GM10266 (cell line): ENCODE measurements around the gene RFX2.

Experiments
- DNase-seq: peaks from one replicate; pipeline ENCODE4 v3.0.0; 2012; ENCODE audit errors: extremely low spot score
- TF ChIP-seq, protein P1 (sequence below): IDR thresholded peaks from 2 replicates; pipeline ENCODE4 v1.5.1; 2012; ENCODE audit warnings: mild to moderate bottlenecking, low read depth; ENCODE audit not compliant: control insufficient read depth, insufficient read depth; ENCODE audit errors: missing control alignments

Gene RFX2

DNA sequence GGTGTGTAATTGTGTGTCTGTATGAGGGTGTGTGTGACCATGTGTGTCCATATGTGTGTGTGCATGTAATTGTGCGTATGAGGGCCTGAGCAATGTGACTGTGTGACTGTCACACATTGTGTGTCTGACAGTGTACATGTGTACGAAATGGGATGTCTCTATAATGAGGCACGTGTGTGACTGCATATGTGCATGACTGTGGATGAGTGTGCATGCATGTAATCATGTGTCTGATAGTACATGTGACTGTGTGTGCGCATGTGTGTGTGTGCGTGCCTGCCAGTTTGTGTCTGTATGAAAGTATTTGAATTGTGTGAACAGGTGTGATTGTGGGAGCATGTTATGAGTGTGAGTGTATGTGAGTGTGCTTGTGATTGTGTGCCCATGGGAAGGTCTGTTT is 22.9 kb upstream of the RFX2 start:
- TF ChIP-seq, protein P1, sequence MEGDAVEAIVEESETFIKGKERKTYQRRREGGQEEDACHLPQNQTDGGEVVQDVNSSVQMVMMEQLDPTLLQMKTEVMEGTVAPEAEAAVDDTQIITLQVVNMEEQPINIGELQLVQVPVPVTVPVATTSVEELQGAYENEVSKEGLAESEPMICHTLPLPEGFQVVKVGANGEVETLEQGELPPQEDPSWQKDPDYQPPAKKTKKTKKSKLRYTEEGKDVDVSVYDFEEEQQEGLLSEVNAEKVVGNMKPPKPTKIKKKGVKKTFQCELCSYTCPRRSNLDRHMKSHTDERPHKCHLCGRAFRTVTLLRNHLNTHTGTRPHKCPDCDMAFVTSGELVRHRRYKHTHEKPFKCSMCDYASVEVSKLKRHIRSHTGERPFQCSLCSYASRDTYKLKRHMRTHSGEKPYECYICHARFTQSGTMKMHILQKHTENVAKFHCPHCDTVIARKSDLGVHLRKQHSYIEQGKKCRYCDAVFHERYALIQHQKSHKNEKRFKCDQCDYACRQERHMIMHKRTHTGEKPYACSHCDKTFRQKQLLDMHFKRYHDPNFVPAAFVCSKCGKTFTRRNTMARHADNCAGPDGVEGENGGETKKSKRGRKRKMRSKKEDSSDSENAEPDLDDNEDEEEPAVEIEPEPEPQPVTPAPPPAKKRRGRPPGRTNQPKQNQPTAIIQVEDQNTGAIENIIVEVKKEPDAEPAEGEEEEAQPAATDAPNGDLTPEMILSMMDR: no peak
- no peak for DNase-seq

DNA sequence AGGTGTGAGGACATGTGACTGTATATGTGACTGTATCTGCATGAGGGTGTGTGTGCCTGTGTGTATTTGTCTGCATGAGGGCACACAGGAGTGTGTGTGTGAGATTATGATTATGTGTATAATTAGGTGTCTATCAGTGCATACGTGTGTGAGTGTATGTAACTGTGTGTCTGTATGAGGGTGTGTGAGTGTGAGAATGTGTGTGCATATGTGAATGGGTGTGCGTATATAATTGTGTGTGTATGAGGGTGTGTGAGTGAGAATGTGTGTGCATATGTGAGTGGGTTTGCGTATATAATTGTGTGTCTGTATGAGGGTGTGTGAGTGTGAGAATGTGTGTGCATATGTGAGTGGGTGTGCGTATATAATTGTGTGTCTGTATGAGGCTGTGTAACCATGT is 22.2 kb upstream of the RFX2 start:
- DNase-seq: no peak
- TF ChIP-seq, protein P1: no peak

DNA sequence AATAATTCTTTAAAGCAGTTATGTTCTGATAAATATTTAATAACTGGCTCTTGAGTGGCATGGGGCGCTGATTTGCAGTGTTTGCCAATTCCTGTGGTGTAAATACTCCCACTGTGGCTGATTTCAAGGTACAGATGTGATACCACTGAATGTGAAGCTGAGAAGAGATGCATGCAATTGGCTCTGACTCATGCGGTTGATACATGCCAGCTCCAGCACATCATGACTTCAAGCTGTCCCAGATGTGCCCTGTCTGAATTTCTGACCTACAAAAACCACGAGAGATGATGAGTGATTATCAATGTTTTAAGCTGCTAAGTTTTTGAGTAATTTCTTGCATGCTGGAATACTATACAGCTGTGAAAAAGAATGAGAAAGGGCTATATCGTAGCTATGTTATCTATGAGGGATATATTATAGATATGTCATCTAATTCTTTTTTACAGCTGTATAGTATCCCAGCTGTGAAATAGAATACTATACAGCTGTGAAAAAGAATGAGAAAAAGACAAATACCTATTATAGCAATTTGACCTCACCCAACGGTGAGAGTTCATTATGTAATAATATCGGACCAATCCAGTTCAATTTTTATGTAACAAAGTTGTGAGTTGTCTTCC is 17.5 kb upstream of the RFX2 start:
- DNase-seq: no peak
- TF ChIP-seq, protein P1: no peak

- DNase-seq: peak; percentile 56
- TF ChIP-seq, protein P1: peak; percentile 63
Measured at GRCh38 chr19:6126335-6126974, 16.2 kb upstream of the RFX2 start.

DNA sequence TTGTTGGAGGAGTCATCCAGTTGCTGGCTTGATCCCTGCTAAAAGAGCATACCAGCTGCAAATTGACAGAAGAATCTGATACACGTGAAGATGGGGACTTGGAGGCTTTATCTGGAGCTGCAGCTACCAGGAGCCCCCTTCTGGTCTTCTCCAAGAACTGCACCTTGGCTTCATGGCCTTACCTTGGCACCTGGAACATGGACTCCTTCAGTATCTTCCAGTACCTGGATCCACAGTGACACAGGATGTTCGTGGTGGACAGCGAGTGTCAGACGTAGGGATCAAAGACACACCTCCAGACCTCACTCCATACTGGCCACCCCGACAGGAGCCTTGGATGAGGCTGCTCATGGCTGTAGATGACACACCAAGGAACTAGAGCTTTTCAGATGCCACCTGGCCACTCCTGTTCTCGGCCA is 15.3 kb upstream of the RFX2 start:
- TF ChIP-seq, protein P1: peak; percentile 89
- peak; percentile 69 for DNase-seq

- TF ChIP-seq, protein P1: no peak
- no peak for DNase-seq
Measured at GRCh38 chr19:6119031-6119430, 8.7 kb upstream of the RFX2 start.

- DNase-seq: no peak
Measured at GRCh38 chr19:6118043-6118442, 7.7 kb upstream of the RFX2 start.

More at GRCh38 chr19:6118043-6118442, 7.7 kb upstream of the RFX2 start:
- TF ChIP-seq, protein P1: no peak
